ENCODE measurements around the gene KMT2E.
"Not testable (repeated sequence)": the region's sequence is repeated elsewhere in the genome, so short reads cannot be mapped to it uniquely, and the experiment has no call there.

KMT2E gene

GRCh38 chr7:104985259-104985617 is 28.8 kb upstream of the KMT2E start:
- Histone ChIP-seq H3K4me3 (ENCODE audit: low read depth, low read length) (no peak overlapping the region), H3K36me3 (ENCODE audit: control insufficient read depth, insufficient read depth, low read length) (no peaks in the 10 kb centered on the region), H3K4me2 (ENCODE audit: low read length) (no peak overlapping the region), H3K4me1 (peaks cover 20% of the 10 kb centered on the region), H3K27ac (peak overlapping the region; percentile 95), H3K9me3 (ENCODE audit: control insufficient read depth, low read length) (no peaks in the 10 kb centered on the region), H2AFZ (no peak overlapping the region), H3K9ac (no peak overlapping the region), H3K27me3 (ENCODE audit: control insufficient read depth, insufficient read depth, low read length) (no peaks in the 10 kb centered on the region), H3K79me2 (peaks cover 5% of the 10 kb centered on the region)
- no peak for TF ChIP-seq CTCF (IDR thresholded peaks at IDR 0.05)

- no peak overlapping the region for H3K27ac ChIP-seq
- H2AFZ ChIP-seq, result no peak overlapping the region
- H3K9me3 ChIP-seq (ENCODE audit: control insufficient read depth, low read length), result no peaks in the 10 kb centered on the region
- no peak overlapping the region for H3K9ac ChIP-seq
- H3K27me3 ChIP-seq (ENCODE audit: control insufficient read depth, insufficient read depth, low read length), result no peaks in the 10 kb centered on the region
- H3K79me2 ChIP-seq, result peaks cover 10% of the 10 kb centered on the region
- TF ChIP-seq CTCF (IDR thresholded peaks at IDR 0.05), result no peak
- H3K4me1 ChIP-seq, result peaks cover 24% of the 10 kb centered on the region
- H3K4me3 ChIP-seq (ENCODE audit: low read depth, low read length), result no peak overlapping the region
- no peaks in the 10 kb centered on the region for H3K36me3 ChIP-seq (ENCODE audit: control insufficient read depth, insufficient read depth, low read length)
- no peak overlapping the region for H3K4me2 ChIP-seq (ENCODE audit: low read length)
These were observed 27.3 kb upstream of the KMT2E start for GRCh38 chr7:104986628-104987259.

- not testable (repeated sequence) for H3K27me3 ChIP-seq (ENCODE audit: control insufficient read depth, insufficient read depth, low read length); H2AFZ ChIP-seq; H3K27ac ChIP-seq; H3K9me3 ChIP-seq (ENCODE audit: control insufficient read depth, low read length); H3K36me3 ChIP-seq (ENCODE audit: control insufficient read depth, insufficient read depth, low read length); H3K9ac ChIP-seq; H3K4me2 ChIP-seq (ENCODE audit: low read length); H3K4me3 ChIP-seq (ENCODE audit: low read depth, low read length)
- Histone ChIP-seq H3K79me2 (peaks cover 14% of the 10 kb centered on the region), H3K4me1 (peaks cover 24% of the 10 kb centered on the region)
These were observed 26.6 kb upstream of the KMT2E start for GRCh38 chr7:104987403-104987802.

GRCh38 chr7:104990983-104991382 is 23.0 kb upstream of the KMT2E start:
- TF ChIP-seq CTCF (IDR thresholded peaks at IDR 0.05), result no peak
- H3K4me1 ChIP-seq, result peaks cover 12% of the 10 kb centered on the region

GRCh38 chr7:104992306-104992705 is 21.7 kb upstream of the KMT2E start:
- H3K27ac ChIP-seq, result no peak overlapping the region
- peaks cover 19% of the 10 kb centered on the region for H3K4me1 ChIP-seq
- TF ChIP-seq CTCF (IDR thresholded peaks at IDR 0.05), result no peak
- H3K36me3 ChIP-seq (ENCODE audit: control insufficient read depth, insufficient read depth, low read length), result no peaks in the 10 kb centered on the region
- H3K27me3 ChIP-seq (ENCODE audit: control insufficient read depth, insufficient read depth, low read length), result no peaks in the 10 kb centered on the region
- no peaks in the 10 kb centered on the region for H3K9me3 ChIP-seq (ENCODE audit: control insufficient read depth, low read length)
- H3K9ac ChIP-seq, result no peak overlapping the region
- H3K79me2 ChIP-seq, result peaks cover 55% of the 10 kb centered on the region
- H3K4me3 ChIP-seq (ENCODE audit: low read depth, low read length), result no peak overlapping the region
- H2AFZ ChIP-seq, result no peak overlapping the region
- H3K4me2 ChIP-seq (ENCODE audit: low read length), result no peak overlapping the region

More at GRCh38 chr7:104990983-104991382, 23.0 kb upstream of the KMT2E start:
- Histone ChIP-seq H2AFZ (no peak overlapping the region), H3K4me3 (ENCODE audit: low read depth, low read length) (no peak overlapping the region), H3K27me3 (ENCODE audit: control insufficient read depth, insufficient read depth, low read length) (no peaks in the 10 kb centered on the region), H3K9me3 (ENCODE audit: control insufficient read depth, low read length) (no peaks in the 10 kb centered on the region), H3K9ac (no peak overlapping the region), H3K79me2 (peaks cover 43% of the 10 kb centered on the region), H3K36me3 (ENCODE audit: control insufficient read depth, insufficient read depth, low read length) (no peaks in the 10 kb centered on the region), H3K4me2 (ENCODE audit: low read length) (no peak overlapping the region), H3K27ac (no peak overlapping the region)
